Thymus (tissue), 14 donors: Measurements from ENCODE around the gene PAX7. TPM values are rescaled to one million over a fixed set of nuclear protein-coding genes. Genes with fewer than 3 reads are reported as not detected.
"Not testable (repeated sequence)": the region's sequence is repeated elsewhere in the genome, so short reads cannot be mapped to it uniquely, and the experiment has no call there.

Source experiments
- DNase-seq, 9 donors: peaks; one replicate each; pipeline ENCODE4 v3.0.0-alpha.2; 2013; ENCODE audit warnings: low spot score in 9 of 9, low read depth in 6 of 9, missing footprints in 1 of 9
- H3K27ac ChIP-seq, 2 donors: one replicate each; pipeline ENCODE4 v1.5.1; 2013; ENCODE audit warnings: control low read depth in 1 of 2, low read depth in 1 of 2, low read length in 1 of 2, mild to moderate bottlenecking in 1 of 2, moderate library complexity in 1 of 2
- H3K27me3 ChIP-seq, 2 donors: one replicate each; pipeline ENCODE4 v1.5.1; 2013; ENCODE audit warnings: low read length in 1 of 2; ENCODE audit not compliant: control insufficient read depth in 2 of 2, insufficient read depth in 1 of 2
- H3K36me3 ChIP-seq, 2 donors: one replicate each; pipeline ENCODE4 v1.5.1; 2013; ENCODE audit warnings: low read length in 1 of 2, mild to moderate bottlenecking in 1 of 2, moderate library complexity in 1 of 2; ENCODE audit not compliant: control insufficient read depth in 2 of 2, insufficient read depth in 2 of 2
- H3K4me1 ChIP-seq, 2 donors: one replicate each; pipeline ENCODE4 v1.5.1; 2013; ENCODE audit warnings: low read length in 2 of 2; ENCODE audit not compliant: control insufficient read depth in 2 of 2, insufficient read depth in 2 of 2
- H3K4me3 ChIP-seq, 2 donors: one replicate each; pipeline ENCODE4 v1.5.1; 2013; ENCODE audit warnings: low read length in 2 of 2, control low read depth in 1 of 2, mild to moderate bottlenecking in 1 of 2
- H3K9me3 ChIP-seq, 2 donors: one replicate each; pipeline ENCODE4 v1.5.1; 2013; ENCODE audit warnings: low read length in 1 of 2, mild to moderate bottlenecking in 1 of 2; ENCODE audit not compliant: control insufficient read depth in 2 of 2, insufficient read depth in 1 of 2
- WGBS: extraction: QIAGEN DNeasy Blood & Tissue Kit; methylation state at CpG from one replicate; pipeline ENCODE4 v1.1.7; 2013; 5-methylcytosine and 5-hydroxymethylcytosine counted together
- long read RNA-seq, 10 donors: transcript quantifications; one replicate each; lab custom pipeline, GENCODE V29; 2026
- polyA plus RNA-seq: library from polyadenylated mRNA; stranded (reverse); fragments of 200-250 nt; gene quantifications from one replicate; pipeline ENCODE4 v1.2.3, GENCODE V29; 2013
- total RNA-seq: library from RNA; stranded (reverse); fragments of 120-200 nt; gene quantifications from one replicate; pipeline ENCODE4 v1.2.4, GENCODE V29; 2013
- donor health status: healthy.

Gene PAX7
- 0.05 TPM for total RNA-seq
- 0.11 TPM for polyA plus RNA-seq
- long read RNA-seq, donor 1, result 0 reads
- long read RNA-seq, donor 2, result 0 reads
- long read RNA-seq, donor 3, result 0 reads
- long read RNA-seq, donor 4, result 0 reads
- long read RNA-seq, donor 5, result 0 reads
- long read RNA-seq, donor 6, result 0 reads
- long read RNA-seq, donor 7, result 0 reads
- long read RNA-seq, donor 8, result 0 reads
- long read RNA-seq, donor 9, result 0 reads
- long read RNA-seq, donor 10, result 0 reads

- Histone ChIP-seq H3K27me3 (peaks cover 92 to 100% of the 10 kb centered on the region in 2 donors), H3K4me1 (peaks cover 3 to 6% of the 10 kb centered on the region in 2 donors), H3K4me3 (peak within 1 kb of the TSS in 1 of 2 donors; percentile 24), H3K36me3 (no peaks in the 10 kb centered on the region), H3K27ac (no peak within 1 kb of the TSS), H3K9me3 (peaks cover 0 to 1% of the 10 kb centered on the region in 2 donors)
- 3% methylated on average over 70 of the region's 70 CpGs for WGBS
- peak in 1 of 9 donors; percentile 20 for DNase-seq
Observed at GRCh38 chr1:18630511-18631495, at the start of gene PAX7. Gene PAX7, plus strand, starts transcription at chr1:18630846. Its CDS starts 758 bp downstream, at chr1:18631604.

GRCh38 chr1:18581420-18581880 is 49.2 kb upstream of the PAX7 start:
- Histone ChIP-seq H3K4me1 (no peaks in the 10 kb centered on the region), H3K4me3 (no peak overlapping the region), H3K27me3 (peaks cover 0 to 8% of the 10 kb centered on the region in 2 donors), H3K36me3 (no peaks in the 10 kb centered on the region), H3K9me3 (no peaks in the 10 kb centered on the region), H3K27ac (no peak overlapping the region)
- DNase-seq, result peak in 4 of 9 donors; percentile 22 to 52 (median 32)
- WGBS, result 16% methylated on average over 17 of the region's 17 CpGs

GRCh38 chr1:18582890-18583289 is 47.8 kb upstream of the PAX7 start:
- Histone ChIP-seq H3K4me1 (no peaks in the 10 kb centered on the region), H3K27me3 (peaks cover 0 to 8% of the 10 kb centered on the region in 2 donors), H3K9me3 (no peaks in the 10 kb centered on the region), H3K27ac (no peak overlapping the region), H3K4me3 (no peak overlapping the region), H3K36me3 (no peaks in the 10 kb centered on the region)
- WGBS, result 79% methylated on average over 5 of the region's 5 CpGs
- no peak for DNase-seq

- Histone ChIP-seq H3K36me3 (no peaks in the 10 kb centered on the region), H3K9me3 (no peaks in the 10 kb centered on the region), H3K4me3 (no peak overlapping the region), H3K4me1 (no peaks in the 10 kb centered on the region), H3K27me3 (peaks cover 0 to 8% of the 10 kb centered on the region in 2 donors), H3K27ac (no peak overlapping the region)
- no peak for DNase-seq
- 88% methylated on average over 7 of the region's 7 CpGs for WGBS
Observed at GRCh38 chr1:18583326-18583941, 47.2 kb upstream of the PAX7 start.

GRCh38 chr1:18586016-18586415 is 44.6 kb upstream of the PAX7 start:
- not testable (repeated sequence) for DNase-seq, H3K4me1 ChIP-seq, H3K4me3 ChIP-seq, H3K27ac ChIP-seq, H3K36me3 ChIP-seq, H3K9me3 ChIP-seq, H3K27me3 ChIP-seq
- WGBS, result 91% methylated on average over 4 of the region's 4 CpGs

- Histone ChIP-seq H3K36me3 (no peaks in the 10 kb centered on the region), H3K27ac (no peak overlapping the region), H3K4me3 (no peak overlapping the region), H3K27me3 (peaks cover 0 to 2% of the 10 kb centered on the region in 2 donors), H3K9me3 (no peaks in the 10 kb centered on the region), H3K4me1 (no peaks in the 10 kb centered on the region)
- WGBS, result 69% methylated on average over 9 of the region's 9 CpGs
- no peak for DNase-seq
Observed at GRCh38 chr1:18588093-18588492, 42.6 kb upstream of the PAX7 start.

GRCh38 chr1:18592368-18592767 is 38.3 kb upstream of the PAX7 start:
- WGBS, result 72% methylated on average over 1 of the region's 1 CpG
- peak in 1 of 9 donors; percentile 12 for DNase-seq
- no peaks in the 10 kb centered on the region for H3K36me3 ChIP-seq
- H3K27me3 ChIP-seq, result peaks cover 0 to 7% of the 10 kb centered on the region in 2 donors
- no peak overlapping the region for H3K27ac ChIP-seq
- no peak overlapping the region for H3K4me3 ChIP-seq
- no peaks in the 10 kb centered on the region for H3K4me1 ChIP-seq
- no peaks in the 10 kb centered on the region for H3K9me3 ChIP-seq

GRCh38 chr1:18597160-18598042 is 33.2 kb upstream of the PAX7 start:
- Histone ChIP-seq H3K4me1 (no peaks in the 10 kb centered on the region), H3K4me3 (no peak overlapping the region), H3K36me3 (no peaks in the 10 kb centered on the region), H3K27me3 (peaks cover 14 to 45% of the 10 kb centered on the region in 2 donors), H3K27ac (no peak overlapping the region), H3K9me3 (no peaks in the 10 kb centered on the region)
- peak in 6 of 9 donors; percentile 24 to 67 (median 44) for DNase-seq
- 26% methylated on average over 20 of the region's 20 CpGs for WGBS
